SK-N-SH treated with all-trans-retinoic acid at 6 μM for 48 hours (cell line): ENCODE data around the gene ERC1.

Experiments used
- ATAC-seq: fragments of 200-7000 bp; cut with Tn5 transposase; 3 replicates; pipeline ENCODE4 v1.9.1; 2020; ENCODE audit warnings: mild to moderate bottlenecking, moderate library complexity
- ARNTL ChIP-seq: fragments of 450-650 bp; formaldehyde crosslinking; IDR thresholded peaks from 2 replicates; pipeline ENCODE4 v1.5.0; 2020; ENCODE audit warnings: low read depth, mild to moderate bottlenecking, moderate library complexity, borderline replicate concordance
- BACH2 ChIP-seq: fragments of 250-450 bp; sonication (Bioruptor Pico); IDR thresholded peaks from 2 replicates; pipeline ENCODE4 v1.9.0; 2021; ENCODE audit warnings: mild to moderate bottlenecking, borderline replicate concordance
- CREB5 ChIP-seq: fragments of 250-450 bp; sonication (Bioruptor Pico); IDR thresholded peaks from 2 replicates; pipeline ENCODE4 v1.5.1; 2020; ENCODE audit warnings: low read depth, mild to moderate bottlenecking, moderate library complexity
- CSDC2 ChIP-seq: fragments of 250-450 bp; sonication (Bioruptor Pico); IDR thresholded peaks from 2 replicates; pipeline ENCODE4 v1.5.0; 2020; ENCODE audit warnings: mild to moderate bottlenecking, moderate library complexity
- ESRRG ChIP-seq: fragments of 250-450 bp; sonication (Bioruptor Pico); IDR thresholded peaks from 2 replicates; pipeline ENCODE4 v1.6.1; 2021; ENCODE audit warnings: mild to moderate bottlenecking
- GLIS3 ChIP-seq: fragments of 250-450 bp; sonication (Bioruptor Pico); IDR thresholded peaks from 2 replicates; pipeline ENCODE4 v1.5.0; 2020; ENCODE audit warnings: mild to moderate bottlenecking, moderate library complexity
- ISL1 ChIP-seq: fragments of 250-450 bp; sonication (Bioruptor Pico); IDR thresholded peaks from 2 replicates; pipeline ENCODE4 v2.1.2; 2022; ENCODE audit warnings: mild to moderate bottlenecking, moderate library complexity
- OSR1 ChIP-seq: fragments of 250-450 bp; sonication (Bioruptor Pico); IDR thresholded peaks from 2 replicates; pipeline ENCODE4 v1.8.0; 2022; ENCODE audit warnings: moderate library complexity, mild to moderate bottlenecking, inconsistent platforms
- RARB ChIP-seq: fragments of 250-450 bp; sonication (Bioruptor Pico); IDR thresholded peaks from 2 replicates; pipeline ENCODE4 v1.8.0; 2021; ENCODE audit warnings: mild to moderate bottlenecking, moderate library complexity
- SNAI2 ChIP-seq: fragments of 250-450 bp; sonication (Bioruptor Pico); IDR thresholded peaks from 2 replicates; pipeline ENCODE4 v1.5.0; 2020; ENCODE audit warnings: mild to moderate bottlenecking, moderate library complexity
- TCF4 ChIP-seq: fragments of 250-450 bp; sonication (Bioruptor Pico); IDR thresholded peaks from 2 replicates; pipeline ENCODE4 v1.8.0; 2021; ENCODE audit warnings: mild to moderate bottlenecking, moderate library complexity, borderline replicate concordance
- TOX ChIP-seq: fragments of 250-450 bp; sonication (Bioruptor Pico); IDR thresholded peaks from 2 replicates; pipeline ENCODE4 v1.8.0; 2021; ENCODE audit warnings: mild to moderate bottlenecking, moderate library complexity, borderline replicate concordance
- ZC3H10 ChIP-seq: fragments of 250-450 bp; sonication (Bioruptor Pico); IDR thresholded peaks from 2 replicates; pipeline ENCODE4 v1.5.1; 2021; ENCODE audit warnings: mild to moderate bottlenecking, moderate library complexity
- ZFP3 ChIP-seq: fragments of 250-450 bp; sonication (Bioruptor Pico); IDR thresholded peaks from 2 replicates; pipeline ENCODE4 v1.5.0; 2020; ENCODE audit warnings: mild to moderate bottlenecking, moderate library complexity
- ZFP30 ChIP-seq: fragments of 450-650 bp; formaldehyde crosslinking; IDR thresholded peaks from 2 replicates; pipeline ENCODE4 v1.5.0; 2022; ENCODE audit warnings: mild to moderate bottlenecking, moderate library complexity
- ZNF565 ChIP-seq: fragments of 450-650 bp; formaldehyde crosslinking; conservative IDR thresholded peaks from 2 replicates; pipeline ENCODE4 v1.5.0; 2020; ENCODE audit warnings: low read depth, mild to moderate bottlenecking, moderate library complexity
- ZNF70 ChIP-seq: fragments of 450-650 bp; formaldehyde crosslinking; IDR thresholded peaks from 2 replicates; pipeline ENCODE4 v1.5.0; 2020; ENCODE audit warnings: mild to moderate bottlenecking, moderate library complexity
- ZNF8 ChIP-seq: fragments of 450-650 bp; formaldehyde crosslinking; IDR thresholded peaks from 2 replicates; pipeline ENCODE4 v1.5.0; 2020; ENCODE audit warnings: mild to moderate bottlenecking, moderate library complexity
- TF ChIP-seq, protein P1 (sequence below): fragments of 250-450 bp; sonication (Bioruptor Pico); IDR thresholded peaks from 2 replicates; pipeline ENCODE4 v1.8.0; 2020; ENCODE audit warnings: mild to moderate bottlenecking, moderate library complexity, borderline replicate concordance
- TF ChIP-seq, protein P2 (sequence below): fragments of 250-450 bp; sonication (Bioruptor Pico); IDR thresholded peaks from 2 replicates; pipeline ENCODE4 v1.8.0; 2021; ENCODE audit warnings: low read depth, mild to moderate bottlenecking, moderate library complexity, borderline replicate concordance
- TF ChIP-seq, protein P3 (sequence below): fragments of 250-450 bp; sonication (Bioruptor Pico); IDR thresholded peaks from 2 replicates; pipeline ENCODE4 v1.5.1; 2021; ENCODE audit warnings: mild to moderate bottlenecking, moderate library complexity
- TF ChIP-seq, protein P4 (sequence below): fragments of 250-450 bp; sonication (Bioruptor Pico); IDR thresholded peaks from 2 replicates; pipeline ENCODE4 v1.5.0; 2020; ENCODE audit warnings: mild to moderate bottlenecking, moderate library complexity

Gene ERC1

DNA sequence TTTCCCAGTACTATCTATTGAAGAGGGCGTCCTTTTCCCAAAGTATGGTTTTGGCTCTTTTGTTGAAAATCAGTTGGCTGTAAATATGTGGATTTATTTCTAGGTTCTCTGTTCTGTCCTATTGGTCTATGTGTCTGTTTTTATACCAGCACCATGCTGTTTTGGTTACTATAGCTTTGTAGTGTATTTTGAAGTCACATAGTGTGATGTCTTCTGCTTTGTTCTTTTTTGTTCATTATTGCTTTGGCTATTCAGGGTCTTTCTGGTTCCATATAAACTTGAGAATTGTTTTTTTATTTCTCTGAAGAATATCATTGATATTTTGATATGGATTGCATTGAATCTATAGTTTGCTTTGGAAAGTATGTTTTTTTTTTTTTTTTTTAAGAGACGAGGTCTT lies 67.4 kb downstream of the ERC1 start:
- ATAC-seq: no peak
- TF ChIP-seq ARNTL (CRISPR knock-in tag) (no peak), ZNF8 (CRISPR knock-in tag) (no peak), ISL1 (CRISPR knock-in tag) (no peak), RARB (CRISPR knock-in tag) (no peak)
- TF ChIP-seq, all 23 proteins: peak for 0

GRCh38 chr12:1059162-1059561 lies 68.1 kb downstream of the ERC1 start:
- TF ChIP-seq ZFP3 (CRISPR knock-in tag): no peak
- TF ChIP-seq ZFP30 (CRISPR knock-in tag): no peak
- no peak for TF ChIP-seq ZC3H10
- no peak for TF ChIP-seq ZNF70 (CRISPR knock-in tag)
- TF ChIP-seq ESRRG (CRISPR knock-in tag): no peak
- TF ChIP-seq OSR1: no peak
- TF ChIP-seq ZNF565 (CRISPR knock-in tag): no peak
- TF ChIP-seq BACH2: no peak
- TF ChIP-seq ARNTL (CRISPR knock-in tag): no peak
- TF ChIP-seq CREB5 (CRISPR knock-in tag): no peak
- no peak for TF ChIP-seq TOX (CRISPR knock-in tag)
- TF ChIP-seq, protein P1, sequence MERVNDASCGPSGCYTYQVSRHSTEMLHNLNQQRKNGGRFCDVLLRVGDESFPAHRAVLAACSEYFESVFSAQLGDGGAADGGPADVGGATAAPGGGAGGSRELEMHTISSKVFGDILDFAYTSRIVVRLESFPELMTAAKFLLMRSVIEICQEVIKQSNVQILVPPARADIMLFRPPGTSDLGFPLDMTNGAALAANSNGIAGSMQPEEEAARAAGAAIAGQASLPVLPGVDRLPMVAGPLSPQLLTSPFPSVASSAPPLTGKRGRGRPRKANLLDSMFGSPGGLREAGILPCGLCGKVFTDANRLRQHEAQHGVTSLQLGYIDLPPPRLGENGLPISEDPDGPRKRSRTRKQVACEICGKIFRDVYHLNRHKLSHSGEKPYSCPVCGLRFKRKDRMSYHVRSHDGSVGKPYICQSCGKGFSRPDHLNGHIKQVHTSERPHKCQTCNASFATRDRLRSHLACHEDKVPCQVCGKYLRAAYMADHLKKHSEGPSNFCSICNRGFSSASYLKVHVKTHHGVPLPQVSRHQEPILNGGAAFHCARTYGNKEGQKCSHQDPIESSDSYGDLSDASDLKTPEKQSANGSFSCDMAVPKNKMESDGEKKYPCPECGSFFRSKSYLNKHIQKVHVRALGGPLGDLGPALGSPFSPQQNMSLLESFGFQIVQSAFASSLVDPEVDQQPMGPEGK (CRISPR knock-in tag): no peak
- TF ChIP-seq SNAI2: no peak
- TF ChIP-seq TCF4: no peak
- no peak for TF ChIP-seq ISL1 (CRISPR knock-in tag)
- no peak for ATAC-seq

DNA sequence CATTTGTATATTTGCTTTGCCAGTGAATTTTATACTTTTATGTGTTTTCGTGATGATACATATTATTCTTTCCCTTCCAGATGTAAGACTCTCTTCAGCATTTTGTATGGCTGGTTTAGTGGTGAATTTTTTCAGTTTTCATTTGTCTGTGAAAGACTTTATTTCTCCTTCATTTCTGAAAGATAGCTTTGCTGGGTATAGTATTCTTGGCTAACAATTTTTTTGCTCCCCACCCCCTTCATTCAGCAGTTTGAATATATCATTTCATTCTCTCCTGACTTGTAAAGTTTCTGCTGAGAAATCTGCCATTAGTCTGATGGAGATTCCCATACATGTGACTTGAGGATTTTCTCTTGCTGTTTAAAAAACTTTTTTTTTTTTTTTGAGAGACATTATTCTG lies 72.8 kb downstream of the ERC1 start:
- TF ChIP-seq ESRRG (CRISPR knock-in tag) (no peak), SNAI2 (no peak), ZNF70 (CRISPR knock-in tag) (no peak), ZFP3 (CRISPR knock-in tag) (no peak), ARNTL (CRISPR knock-in tag) (no peak), ISL1 (CRISPR knock-in tag) (no peak), CSDC2 (CRISPR knock-in tag) (no peak), RARB (CRISPR knock-in tag) (no peak), ZC3H10 (no peak), ZFP30 (CRISPR knock-in tag) (no peak), TOX (CRISPR knock-in tag) (no peak), GLIS3 (no peak), CREB5 (CRISPR knock-in tag) (no peak)
- TF ChIP-seq, protein P2, sequence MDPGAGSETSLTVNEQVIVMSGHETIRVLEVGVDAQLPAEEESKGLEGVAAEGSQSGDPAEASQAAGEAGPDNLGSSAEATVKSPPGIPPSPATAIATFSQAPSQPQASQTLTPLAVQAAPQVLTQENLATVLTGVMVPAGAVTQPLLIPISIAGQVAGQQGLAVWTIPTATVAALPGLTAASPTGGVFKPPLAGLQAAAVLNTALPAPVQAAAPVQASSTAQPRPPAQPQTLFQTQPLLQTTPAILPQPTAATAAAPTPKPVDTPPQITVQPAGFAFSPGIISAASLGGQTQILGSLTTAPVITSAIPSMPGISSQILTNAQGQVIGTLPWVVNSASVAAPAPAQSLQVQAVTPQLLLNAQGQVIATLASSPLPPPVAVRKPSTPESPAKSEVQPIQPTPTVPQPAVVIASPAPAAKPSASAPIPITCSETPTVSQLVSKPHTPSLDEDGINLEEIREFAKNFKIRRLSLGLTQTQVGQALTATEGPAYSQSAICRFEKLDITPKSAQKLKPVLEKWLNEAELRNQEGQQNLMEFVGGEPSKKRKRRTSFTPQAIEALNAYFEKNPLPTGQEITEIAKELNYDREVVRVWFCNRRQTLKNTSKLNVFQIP (CRISPR knock-in tag): no peak
- TF ChIP-seq, protein P3, sequence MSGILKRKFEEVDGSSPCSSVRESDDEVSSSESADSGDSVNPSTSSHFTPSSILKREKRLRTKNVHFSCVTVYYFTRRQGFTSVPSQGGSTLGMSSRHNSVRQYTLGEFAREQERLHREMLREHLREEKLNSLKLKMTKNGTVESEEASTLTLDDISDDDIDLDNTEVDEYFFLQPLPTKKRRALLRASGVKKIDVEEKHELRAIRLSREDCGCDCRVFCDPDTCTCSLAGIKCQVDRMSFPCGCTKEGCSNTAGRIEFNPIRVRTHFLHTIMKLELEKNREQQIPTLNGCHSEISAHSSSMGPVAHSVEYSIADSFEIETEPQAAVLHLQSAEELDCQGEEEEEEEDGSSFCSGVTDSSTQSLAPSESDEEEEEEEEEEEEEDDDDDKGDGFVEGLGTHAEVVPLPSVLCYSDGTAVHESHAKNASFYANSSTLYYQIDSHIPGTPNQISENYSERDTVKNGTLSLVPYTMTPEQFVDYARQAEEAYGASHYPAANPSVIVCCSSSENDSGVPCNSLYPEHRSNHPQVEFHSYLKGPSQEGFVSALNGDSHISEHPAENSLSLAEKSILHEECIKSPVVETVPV (CRISPR knock-in tag): no peak
- TF ChIP-seq, protein P4, sequence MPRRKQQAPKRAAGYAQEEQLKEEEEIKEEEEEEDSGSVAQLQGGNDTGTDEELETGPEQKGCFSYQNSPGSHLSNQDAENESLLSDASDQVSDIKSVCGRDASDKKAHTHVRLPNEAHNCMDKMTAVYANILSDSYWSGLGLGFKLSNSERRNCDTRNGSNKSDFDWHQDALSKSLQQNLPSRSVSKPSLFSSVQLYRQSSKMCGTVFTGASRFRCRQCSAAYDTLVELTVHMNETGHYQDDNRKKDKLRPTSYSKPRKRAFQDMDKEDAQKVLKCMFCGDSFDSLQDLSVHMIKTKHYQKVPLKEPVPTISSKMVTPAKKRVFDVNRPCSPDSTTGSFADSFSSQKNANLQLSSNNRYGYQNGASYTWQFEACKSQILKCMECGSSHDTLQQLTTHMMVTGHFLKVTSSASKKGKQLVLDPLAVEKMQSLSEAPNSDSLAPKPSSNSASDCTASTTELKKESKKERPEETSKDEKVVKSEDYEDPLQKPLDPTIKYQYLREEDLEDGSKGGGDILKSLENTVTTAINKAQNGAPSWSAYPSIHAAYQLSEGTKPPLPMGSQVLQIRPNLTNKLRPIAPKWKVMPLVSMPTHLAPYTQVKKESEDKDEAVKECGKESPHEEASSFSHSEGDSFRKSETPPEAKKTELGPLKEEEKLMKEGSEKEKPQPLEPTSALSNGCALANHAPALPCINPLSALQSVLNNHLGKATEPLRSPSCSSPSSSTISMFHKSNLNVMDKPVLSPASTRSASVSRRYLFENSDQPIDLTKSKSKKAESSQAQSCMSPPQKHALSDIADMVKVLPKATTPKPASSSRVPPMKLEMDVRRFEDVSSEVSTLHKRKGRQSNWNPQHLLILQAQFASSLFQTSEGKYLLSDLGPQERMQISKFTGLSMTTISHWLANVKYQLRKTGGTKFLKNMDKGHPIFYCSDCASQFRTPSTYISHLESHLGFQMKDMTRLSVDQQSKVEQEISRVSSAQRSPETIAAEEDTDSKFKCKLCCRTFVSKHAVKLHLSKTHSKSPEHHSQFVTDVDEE: no peak
- TF ChIP-seq, protein P1 (CRISPR knock-in tag): no peak
- no peak for ATAC-seq
